RPMI8226 (cell line): ENCODE results near the gene WNT1.

Experiments
- DNase-seq: peaks from one replicate; pipeline ENCODE4 v3.0.0-alpha.2; 2015

Gene WNT1

GRCh38 chr12:48961801-48962200, 16.3 kb upstream of the WNT1 start:
- no peak for DNase-seq

- DNase-seq = no peak
Measured at GRCh38 chr12:48965298-48965838, 12.8 kb upstream of the WNT1 start.

- no peak for DNase-seq
Measured at GRCh38 chr12:48966177-48966895, 11.8 kb upstream of the WNT1 start.

- DNase-seq = no peak
Measured at GRCh38 chr12:48967991-48968390, 10.1 kb upstream of the WNT1 start.

GRCh38 chr12:48968467-48968866, 9.7 kb upstream of the WNT1 start:
- DNase-seq = no peak

- DNase-seq = no peak
Measured at GRCh38 chr12:48969160-48969771, 8.9 kb upstream of the WNT1 start.

GRCh38 chr12:48969833-48970701, 8.1 kb upstream of the WNT1 start:
- no peak for DNase-seq

- DNase-seq = no peak
Measured at GRCh38 chr12:48970702-48971334, 7.3 kb upstream of the WNT1 start.

- no peak for DNase-seq
Measured at GRCh38 chr12:48972213-48972951, 5.7 kb upstream of the WNT1 start.

GRCh38 chr12:48972952-48973483, 5.1 kb upstream of the WNT1 start:
- DNase-seq = no peak

- DNase-seq = no peak
Measured at GRCh38 chr12:48973531-48973930, 4.6 kb upstream of the WNT1 start.

- DNase-seq = no peak
Measured at GRCh38 chr12:48973941-48974673, 4.0 kb upstream of the WNT1 start.

- DNase-seq = peak; percentile 83
Measured at GRCh38 chr12:48977290-48978281, 536 bp upstream of the WNT1 start.

GRCh38 chr12:48978741-48979601, 849 bp downstream of the WNT1 start:
- DNase-seq = no peak

- peak; percentile 65 for DNase-seq
Measured at GRCh38 chr12:48979602-48980388, 1.7 kb downstream of the WNT1 start.

- DNase-seq = no peak
Measured at GRCh38 chr12:48980389-48980952, 2.3 kb downstream of the WNT1 start.

- peak; percentile 67 for DNase-seq
Measured at GRCh38 chr12:48980953-48981756, 3.0 kb downstream of the WNT1 start.
